Renal cortex interstitium (tissue), 11 donors: ENCODE results near the gene NDUFAF8. TPM values are rescaled to one million over a fixed set of nuclear protein-coding genes. Genes with fewer than 3 reads are reported as not detected.
"Not testable (repeated sequence)": the region's sequence is repeated elsewhere in the genome, so short reads cannot be mapped to it uniquely, and the experiment has no call there.

Source experiments
- DNase-seq, 11 donors: peaks; one replicate each; pipeline ENCODE4 v3.0.0-alpha.2; 2013; ENCODE audit warnings: low read depth in 9 of 11, low spot score in 4 of 11; ENCODE audit errors: extremely low read depth in 1 of 11
- polyA plus RNA-seq, 3 donors: library from polyadenylated mRNA; unstranded; fragments of 120-200 nt; gene quantifications; one replicate each; pipeline ENCODE4 v1.2.1, GENCODE V29; 2013; ENCODE audit not compliant: insufficient read length in 3 of 3

NDUFAF8 gene
- polyA plus RNA-seq, 3 donors, result 48.9 to 58.4 (median 51.8) TPM

GRCh38 chr17:81218459-81218858 lies 20.7 kb upstream of the NDUFAF8 start:
- DNase-seq, result no peak

GRCh38 chr17:81218991-81219390 lies 20.1 kb upstream of the NDUFAF8 start:
- no peak for DNase-seq

- DNase-seq, result no peak
Measured at GRCh38 chr17:81219476-81220180, 19.5 kb upstream of the NDUFAF8 start.

- no peak for DNase-seq
Measured at GRCh38 chr17:81221371-81221841, 17.7 kb upstream of the NDUFAF8 start.

- DNase-seq, result no peak
Measured at GRCh38 chr17:81221842-81222619, 17.1 kb upstream of the NDUFAF8 start.

- no peak for DNase-seq
Measured at GRCh38 chr17:81222620-81222905, 16.6 kb upstream of the NDUFAF8 start.

GRCh38 chr17:81222906-81223761 lies 16.0 kb upstream of the NDUFAF8 start, which contains the start of gene CEP131:
Gene CEP131, minus strand, starts transcription at chr17:81222965. Its CDS starts 2,909 bp downstream, at chr17:81220056.
- peak; percentile 89 to 98 (median 97) for DNase-seq

- no peak for DNase-seq
Measured at GRCh38 chr17:81223762-81224130, 15.4 kb upstream of the NDUFAF8 start.

- DNase-seq, result not testable (repeated sequence)
Measured at GRCh38 chr17:81227630-81228029, 11.5 kb upstream of the NDUFAF8 start.

- DNase-seq, result no peak
Measured at GRCh38 chr17:81228420-81228819, 10.7 kb upstream of the NDUFAF8 start.

- DNase-seq, result no peak
Measured at GRCh38 chr17:81228834-81229665, 10.1 kb upstream of the NDUFAF8 start.

GRCh38 chr17:81229666-81229920 lies 9.5 kb upstream of the NDUFAF8 start:
- no peak for DNase-seq

- no peak for DNase-seq
Measured at GRCh38 chr17:81230043-81230820, 8.9 kb upstream of the NDUFAF8 start.

- no peak for DNase-seq
Measured at GRCh38 chr17:81231121-81231645, 7.9 kb upstream of the NDUFAF8 start.

GRCh38 chr17:81231766-81232581 lies 7.1 kb upstream of the NDUFAF8 start:
- DNase-seq, result no peak

- DNase-seq, result no peak
Measured at GRCh38 chr17:81232616-81233241, 6.4 kb upstream of the NDUFAF8 start.

- no peak for DNase-seq
Measured at GRCh38 chr17:81233316-81233715, 5.8 kb upstream of the NDUFAF8 start.
